Skin of body (tissue), 2 donors: Measurements from ENCODE around the gene NDUFB11. TPM values are rescaled to one million over a fixed set of nuclear protein-coding genes. Genes with fewer than 3 reads are reported as not detected.

ENCODE experiments used
- DNase-seq: peaks from one replicate; lab custom pipeline; 2025; lab: John Stamatoyannopoulos, UW
- total RNA-seq: library from RNA; depleted of rRNA; stranded (reverse); fragments of >200 nt; gene quantifications from one replicate; pipeline ENCODE4 v1.2.3, GENCODE V29; 2014

Gene NDUFB11
- total RNA-seq: 64.8 TPM

DNA sequence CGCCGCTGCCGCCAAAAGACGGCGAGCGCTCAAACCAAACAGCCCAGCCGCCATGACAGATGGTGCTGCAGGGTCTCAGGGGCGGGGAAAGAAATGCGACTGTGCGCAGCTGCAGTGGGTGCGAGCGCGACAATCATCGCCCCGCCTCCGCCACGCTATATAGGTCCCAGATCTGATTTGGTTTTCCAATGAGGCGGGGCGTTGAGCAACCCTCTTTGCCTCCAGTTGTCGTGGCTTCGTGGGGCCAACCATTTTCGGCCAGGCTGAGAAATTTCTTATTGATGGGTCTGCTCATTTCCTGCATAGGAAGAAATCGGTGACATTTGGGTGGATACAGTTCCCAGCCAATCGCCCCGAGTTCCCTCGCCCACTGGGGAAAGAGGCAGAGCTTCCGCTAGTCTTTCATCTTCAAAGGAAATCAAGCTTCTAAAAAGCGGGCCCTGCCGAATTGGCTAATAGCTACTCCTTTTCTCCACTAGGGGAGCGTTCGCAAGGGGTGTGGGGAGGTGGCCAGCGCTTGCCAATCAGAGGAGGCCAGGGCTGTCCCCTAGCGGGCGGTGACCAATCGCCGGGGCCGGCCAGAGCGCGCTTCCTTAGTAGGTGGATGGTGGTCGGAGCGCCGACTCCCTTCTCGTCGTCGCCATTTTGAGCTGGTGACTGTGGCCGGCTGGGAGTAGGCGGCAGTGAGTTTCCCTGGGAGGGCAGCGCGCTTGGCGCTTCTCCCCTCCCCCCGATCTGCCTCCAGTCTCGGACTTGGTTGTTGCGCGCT, at the start of gene NDUFB11, which contains the start of gene RBM10:
Gene NDUFB11, minus strand, starts transcription at position 77 of the 769 bp plus-strand sequence. Its CDS starts 23 bp downstream, at position 54.
Gene RBM10, plus strand, starts transcription at position 596 of the 769 bp plus-strand sequence. CDS start 2,261 bp downstream, outside the sequence.
- DNase-seq: peak; percentile 90

- peak; percentile 84 for DNase-seq
These were observed 49.1 kb upstream of the NDUFB11 start, which contains the start of gene UBA1 for GRCh38 chrX:47193475-47194193. UBA1 (plus strand) TSS chrX:47193829; CDS start chrX:47198803, 4,974 bp downstream.

DNA sequence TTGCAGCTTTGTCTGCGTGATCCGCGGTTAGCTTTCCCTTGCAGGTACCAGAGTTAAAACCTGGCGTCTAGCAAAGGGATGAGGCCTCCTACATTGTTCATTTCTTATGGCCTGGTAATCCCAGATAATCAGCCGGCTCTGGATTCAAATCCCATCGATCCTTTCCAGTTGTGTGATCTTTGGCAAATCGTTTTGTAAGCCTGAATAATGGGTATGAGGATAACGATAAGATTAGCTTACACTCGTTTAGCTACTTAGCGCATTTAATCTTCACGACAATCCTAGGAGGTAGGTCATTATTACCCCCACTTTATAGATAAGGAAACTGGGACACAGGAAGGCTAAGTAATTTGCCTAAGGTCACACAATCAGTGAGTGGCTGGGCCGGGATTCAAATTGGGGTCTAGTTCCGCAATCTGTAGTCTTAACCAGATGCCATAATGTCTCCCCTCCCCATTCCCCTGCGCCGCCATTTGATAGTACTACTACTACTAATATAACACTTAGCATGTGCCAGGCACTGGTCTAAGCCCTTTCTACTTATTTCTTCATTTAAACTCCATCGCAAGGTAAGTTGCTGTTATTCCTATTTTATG, 47.4 kb upstream of the NDUFB11 start:
- DNase-seq: no peak

DNA sequence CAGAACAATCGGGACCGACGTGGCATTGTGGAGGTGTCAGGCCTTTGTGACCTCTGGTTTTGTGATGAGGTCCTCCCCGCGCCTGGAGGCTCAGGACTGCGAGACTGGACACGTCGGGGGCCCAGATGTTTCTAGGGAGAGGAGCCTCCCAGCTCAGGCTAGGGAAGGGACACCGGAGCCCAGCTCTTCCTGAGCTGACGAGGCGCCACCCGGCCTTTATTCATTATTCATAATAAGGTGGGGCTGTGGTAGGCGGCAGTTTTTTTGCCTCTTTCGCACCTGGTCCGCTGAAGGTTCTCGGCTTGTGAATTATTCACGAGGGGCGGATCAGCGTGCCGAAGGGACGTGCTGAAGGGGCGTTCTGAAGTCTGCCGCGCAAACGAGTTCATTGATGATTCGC, 46.8 kb upstream of the NDUFB11 start:
- no peak for DNase-seq

- peak; percentile 76 for DNase-seq
These were observed 46.2 kb upstream of the NDUFB11 start for GRCh38 chrX:47190445-47191269.

DNA sequence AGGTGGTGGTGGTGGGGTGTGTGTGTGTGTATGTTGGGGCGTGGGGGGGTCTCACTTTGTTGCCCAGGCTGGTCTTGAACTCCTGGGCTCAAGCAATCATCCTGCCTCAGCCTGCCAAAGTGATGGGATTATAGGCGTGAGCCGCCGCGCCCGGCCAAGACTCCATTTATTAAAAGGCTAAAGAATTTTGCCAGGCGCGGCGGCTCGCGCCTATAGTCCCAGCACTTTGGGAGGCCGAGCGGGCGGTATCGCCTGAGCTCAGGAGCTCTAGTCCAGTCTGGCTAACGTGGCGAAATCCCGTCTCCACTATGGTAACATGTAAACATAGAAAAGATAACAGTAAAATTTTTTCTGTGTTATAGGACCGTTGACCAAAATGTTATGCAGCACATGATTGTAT, 45.4 kb upstream of the NDUFB11 start:
- DNase-seq: no peak

DNA sequence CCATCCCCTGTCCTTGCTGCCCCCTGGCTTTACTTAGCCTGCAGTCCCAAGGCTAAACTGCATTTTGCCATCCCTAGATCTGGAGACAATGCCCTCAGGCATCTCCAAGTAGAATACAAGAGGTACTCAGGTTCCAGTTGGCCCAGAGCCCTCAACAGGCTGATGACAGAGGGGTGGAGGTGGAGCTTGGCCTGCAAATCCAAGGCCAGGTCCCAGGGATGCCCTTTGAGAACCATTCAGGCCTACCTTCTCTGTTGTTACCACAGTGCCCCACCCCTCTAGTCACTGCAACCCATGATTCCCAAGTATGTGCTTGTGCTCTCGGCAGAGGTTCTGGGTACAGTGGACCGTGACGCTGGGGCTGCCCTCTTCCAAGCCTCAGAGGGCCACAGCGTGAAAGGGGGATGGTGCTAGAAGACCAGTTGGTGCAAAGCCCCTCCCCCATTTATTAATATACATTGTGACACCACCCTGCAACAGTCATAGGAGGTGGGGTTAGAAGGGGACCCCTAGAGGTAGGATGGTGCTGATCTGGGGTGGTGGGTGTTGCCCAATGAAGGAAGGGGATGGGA, 42.7 kb upstream of the NDUFB11 start:
- no peak for DNase-seq

GRCh38 chrX:47186096-47186740, 41.7 kb upstream of the NDUFB11 start:
- no peak for DNase-seq

GRCh38 chrX:47185241-47185640, 40.7 kb upstream of the NDUFB11 start:
- DNase-seq: no peak

DNA sequence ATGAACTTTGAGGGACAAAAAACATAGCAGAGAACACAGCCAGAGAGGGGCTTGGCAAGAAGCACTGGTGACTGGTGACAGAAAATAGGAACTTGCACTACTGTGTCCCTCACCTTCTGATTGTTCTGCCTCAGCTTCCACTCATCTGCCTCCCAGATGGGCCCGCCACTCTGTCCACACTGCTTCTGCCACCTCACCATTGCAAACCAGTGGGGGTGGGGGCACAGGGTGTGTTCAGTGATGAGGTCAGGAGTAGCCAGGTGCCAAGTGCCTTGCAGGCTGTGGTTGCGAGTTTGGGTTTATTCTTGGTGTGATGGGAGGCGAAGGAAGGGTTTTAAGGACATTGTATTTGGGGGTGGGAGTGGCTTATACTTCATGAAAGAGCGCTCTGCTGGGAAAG, 40.0 kb upstream of the NDUFB11 start:
- no peak for DNase-seq

DNA sequence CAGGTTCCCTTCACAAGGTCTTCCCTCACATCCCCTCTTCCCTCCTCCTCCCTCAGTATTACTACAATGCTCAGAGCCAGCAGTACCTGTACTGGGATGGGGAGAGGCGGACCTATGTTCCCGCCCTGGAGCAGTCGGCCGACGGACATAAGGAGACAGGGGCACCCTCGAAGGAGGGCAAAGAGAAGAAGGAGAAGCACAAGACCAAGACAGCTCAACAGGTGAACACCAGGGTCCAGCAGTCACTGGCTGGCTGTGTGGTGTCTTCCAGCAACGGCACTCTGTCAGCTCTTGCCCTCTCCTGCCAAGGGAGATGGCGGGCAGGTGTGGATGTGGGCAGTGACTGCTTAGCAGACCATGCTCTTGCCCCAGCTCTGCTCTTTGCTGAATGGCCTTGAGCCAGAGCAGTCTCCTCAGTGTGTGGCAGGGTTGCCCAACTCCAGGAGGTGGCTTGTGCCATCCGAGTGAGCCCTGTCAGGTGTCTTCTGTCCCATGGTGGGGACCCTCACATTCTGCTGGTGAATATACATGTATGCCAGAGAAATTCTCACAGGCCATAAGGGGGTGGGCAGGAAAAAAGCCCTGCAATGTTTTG, 37.7 kb upstream of the NDUFB11 start:
- DNase-seq: no peak

DNA sequence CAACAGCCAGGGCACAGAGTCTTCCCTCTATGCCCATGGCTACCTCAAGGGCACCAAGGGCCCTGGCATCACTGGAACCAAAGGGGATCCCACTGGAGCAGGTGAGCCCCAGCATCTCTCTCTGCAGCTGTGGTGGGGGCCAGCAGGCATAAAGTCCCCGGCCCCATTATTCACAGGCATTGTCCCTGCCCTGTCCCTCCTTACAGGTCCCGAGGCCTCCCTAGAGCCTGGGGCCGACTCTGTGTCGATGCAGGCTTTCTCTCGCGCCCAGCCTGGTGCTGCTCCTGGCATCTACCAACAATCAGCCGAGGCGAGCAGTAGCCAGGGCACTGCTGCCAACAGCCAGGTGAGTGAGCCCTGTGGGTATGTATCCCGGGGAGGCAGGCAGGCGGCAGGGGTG, 36.8 kb upstream of the NDUFB11 start:
- no peak for DNase-seq

- DNase-seq: no peak
These were observed 35.8 kb upstream of the NDUFB11 start for GRCh38 chrX:47180346-47180745.

DNA sequence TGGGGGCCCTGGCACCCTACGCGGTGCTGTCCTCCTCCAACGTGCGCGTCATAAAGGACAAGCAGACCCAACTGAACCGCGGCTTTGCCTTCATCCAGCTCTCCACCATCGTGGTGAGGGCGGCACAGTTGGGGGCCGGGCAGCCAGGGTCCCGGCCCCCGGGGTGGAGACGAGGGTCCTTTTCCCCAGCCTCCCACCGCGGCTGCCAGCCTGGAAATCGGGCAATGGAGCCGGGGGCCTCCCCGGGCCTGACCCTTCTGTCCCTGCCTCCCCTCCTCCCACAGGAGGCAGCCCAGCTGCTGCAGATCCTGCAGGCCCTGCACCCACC, 35.4 kb upstream of the NDUFB11 start:
- DNase-seq: no peak

DNA sequence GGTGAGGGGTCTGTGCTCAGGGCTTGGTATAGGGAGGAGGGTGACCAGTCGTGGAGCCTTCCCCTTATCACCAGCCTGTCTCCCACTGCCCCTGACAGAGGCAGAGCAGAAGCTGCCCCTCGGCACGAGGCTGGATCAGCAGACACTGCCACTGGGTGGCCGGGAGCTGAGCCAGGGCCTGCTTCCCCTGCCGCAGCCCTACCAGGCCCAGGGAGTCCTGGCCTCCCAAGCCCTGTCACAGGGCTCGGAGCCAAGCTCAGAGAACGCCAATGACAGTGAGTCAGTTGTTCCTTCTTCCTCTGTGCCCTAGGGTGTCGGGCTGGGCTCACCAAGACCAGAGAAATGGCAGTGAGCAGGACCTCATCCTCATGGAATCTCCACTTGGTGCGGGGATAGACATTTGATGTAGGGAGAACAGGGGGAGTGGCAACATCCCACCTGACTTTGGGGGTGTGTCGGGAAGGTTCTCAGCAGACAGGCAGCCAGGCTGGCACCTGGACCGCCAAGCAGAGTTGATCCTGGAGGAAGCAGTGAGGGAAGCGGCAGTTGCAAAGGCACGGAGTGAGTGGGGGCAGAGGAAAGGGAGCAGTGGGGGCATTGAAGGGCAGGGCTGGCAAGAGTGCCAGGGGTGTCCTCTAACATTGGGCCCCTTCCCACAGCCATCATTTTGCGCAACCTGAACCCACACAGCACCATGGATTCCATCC, 34.9 kb upstream of the NDUFB11 start:
- no peak for DNase-seq

- DNase-seq: no peak
These were observed 33.8 kb upstream of the NDUFB11 start for GRCh38 chrX:47178337-47178736.

- DNase-seq: no peak
These were observed 32.6 kb upstream of the NDUFB11 start for GRCh38 chrX:47177079-47177478.

DNA sequence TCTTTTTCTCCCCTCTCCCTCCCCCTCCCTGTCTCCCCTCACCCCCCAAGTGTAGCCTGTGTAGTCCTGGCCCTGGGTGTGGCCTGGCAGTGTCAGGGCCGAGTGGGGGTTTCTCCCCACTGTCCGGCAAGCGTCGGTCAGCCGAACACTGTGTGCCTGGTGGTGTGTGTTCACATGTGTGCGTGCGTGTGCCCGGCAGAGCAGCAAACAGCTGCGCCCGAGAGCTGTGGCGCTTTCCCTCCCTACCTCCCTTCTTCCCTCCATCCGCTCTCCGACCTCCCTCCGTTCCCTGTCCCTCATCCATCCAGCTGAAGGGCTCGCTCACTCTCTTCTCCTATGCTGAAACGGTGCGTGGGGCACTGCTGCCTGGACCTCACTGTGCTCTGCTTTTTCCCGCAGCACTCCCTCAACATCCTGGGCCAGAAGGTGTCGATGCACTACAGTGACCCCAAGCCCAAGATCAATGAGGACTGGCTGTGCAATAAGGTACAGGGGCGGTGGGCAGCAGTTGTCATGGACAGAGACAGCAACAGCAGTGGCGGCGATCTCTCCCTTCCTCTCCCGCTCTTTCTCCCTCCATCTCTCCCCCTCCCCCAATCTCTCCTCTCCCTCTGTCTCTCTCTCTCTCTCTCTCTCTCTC, 31.7 kb upstream of the NDUFB11 start:
- DNase-seq: no peak

DNA sequence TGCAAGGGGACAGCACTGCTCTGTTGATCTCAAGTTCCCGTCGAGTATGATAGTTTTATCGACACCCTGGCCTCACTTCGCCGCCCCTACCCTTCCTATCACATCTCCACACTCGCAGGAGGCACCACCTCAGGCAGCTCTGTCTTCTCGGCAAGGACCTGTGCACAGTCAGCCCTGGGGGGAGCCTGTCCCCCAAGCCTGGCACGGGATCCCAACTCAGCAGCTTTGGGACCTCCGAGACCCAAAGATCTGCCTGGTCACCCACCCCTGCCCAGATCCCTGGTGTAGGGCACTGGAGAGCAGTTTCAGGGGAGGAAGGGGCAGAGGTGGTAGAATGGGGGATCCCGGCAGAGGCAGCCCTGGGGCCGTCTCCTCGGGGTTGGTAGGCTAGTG, 31.1 kb upstream of the NDUFB11 start:
- DNase-seq: no peak
